ENCODE data around the gene PIK3R4.

The PIK3R4 gene

DNA sequence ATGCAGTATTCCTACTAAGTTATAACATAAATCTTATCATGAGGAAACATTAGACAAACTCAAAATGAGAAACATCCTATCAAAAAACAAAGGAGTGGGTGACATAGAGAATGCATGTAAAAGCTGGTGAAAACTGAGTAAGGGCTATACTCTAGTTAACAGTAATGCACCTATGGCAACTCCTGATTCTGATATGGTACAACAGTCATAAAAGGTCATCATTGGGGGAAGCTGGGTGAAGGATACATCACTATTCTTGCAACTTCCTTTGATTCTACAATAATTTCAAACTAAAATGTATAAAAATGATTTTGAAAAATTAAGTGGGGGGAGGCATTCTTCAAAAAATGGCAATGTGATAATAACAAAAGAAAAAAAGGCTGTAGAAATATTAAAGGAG lies 6.8 kb downstream of the PIK3R4 start:
- DNase-seq = no peak

- no peak for DNase-seq
Measured at GRCh38 chr3:130738241-130738640, 8.4 kb downstream of the PIK3R4 start.

DNA sequence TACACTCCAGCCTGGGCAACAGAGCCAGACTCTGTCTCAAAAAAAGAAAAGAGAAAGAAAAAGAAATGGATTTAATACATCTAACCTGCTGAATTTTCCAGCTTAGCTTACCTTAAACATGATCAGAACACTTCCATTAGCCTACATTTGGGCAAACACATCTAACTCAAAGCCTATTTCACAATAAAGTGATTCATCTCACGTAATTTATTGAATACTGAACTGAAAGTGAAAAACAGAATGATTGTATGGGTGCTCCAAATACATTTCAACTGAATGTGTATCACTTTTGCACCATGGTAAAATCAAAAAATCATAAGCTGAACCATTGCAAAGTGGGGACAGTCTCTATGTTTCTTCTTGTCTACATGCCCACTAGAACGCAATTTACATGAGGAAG lies 9.0 kb downstream of the PIK3R4 start:
- DNase-seq = no peak

DNA sequence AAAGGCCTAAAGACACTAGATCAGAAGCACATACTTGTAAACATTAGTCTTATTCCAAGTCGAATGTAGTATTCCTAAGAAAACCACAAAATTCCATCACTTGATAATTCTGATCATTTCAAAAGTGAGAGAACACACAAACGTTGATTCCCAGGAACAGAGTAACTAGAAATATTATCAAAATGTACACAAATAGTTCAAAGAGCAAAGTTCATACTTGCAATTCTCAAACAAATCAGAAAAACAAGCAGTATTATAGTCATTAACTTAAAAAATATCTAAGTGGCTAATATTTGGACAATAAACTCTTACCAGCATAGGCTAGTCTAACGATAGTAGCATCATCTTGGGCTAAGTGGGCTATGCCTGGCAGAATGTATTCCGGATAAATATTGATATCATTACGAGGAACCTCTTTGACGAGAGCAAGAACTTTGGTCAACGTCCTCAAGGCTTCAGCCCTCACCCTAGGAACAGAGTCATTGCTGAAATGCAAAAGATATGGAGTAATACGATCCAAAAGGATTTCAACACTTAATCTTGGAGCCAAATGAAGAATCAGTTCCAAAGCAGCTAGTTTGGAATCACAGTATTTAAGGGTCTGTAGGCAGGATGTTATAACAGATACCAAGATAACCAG lies 13.3 kb downstream of the PIK3R4 start:
- DNase-seq = no peak

- DNase-seq = no peak
Measured at GRCh38 chr3:130732501-130732900, 14.1 kb downstream of the PIK3R4 start.

- DNase-seq = no peak
Measured at GRCh38 chr3:130731817-130732216, 14.8 kb downstream of the PIK3R4 start.

DNA sequence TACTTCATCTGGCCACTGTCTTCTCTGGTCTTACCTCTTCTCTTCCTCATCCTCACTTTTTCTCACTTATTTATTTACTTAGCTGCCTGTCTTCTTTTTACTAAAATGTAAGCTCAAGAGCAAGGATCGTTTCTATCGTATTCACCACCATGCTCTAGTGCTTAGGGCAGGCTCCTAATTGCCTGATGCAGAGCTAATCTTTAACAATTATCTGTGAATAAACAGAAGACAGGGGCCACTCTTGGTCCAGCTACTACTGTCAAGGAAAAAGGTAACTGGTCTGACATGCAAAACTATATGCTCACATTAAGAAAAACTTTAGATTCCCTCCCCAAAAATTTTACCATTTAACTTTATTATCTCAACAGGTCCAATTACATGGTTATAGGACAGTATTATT lies 17.5 kb downstream of the PIK3R4 start:
- DNase-seq = no peak

- DNase-seq = no peak
Measured at GRCh38 chr3:130728037-130728436, 18.6 kb downstream of the PIK3R4 start.

- no peak for DNase-seq
Measured at GRCh38 chr3:130725746-130726145, 20.9 kb downstream of the PIK3R4 start.

DNA sequence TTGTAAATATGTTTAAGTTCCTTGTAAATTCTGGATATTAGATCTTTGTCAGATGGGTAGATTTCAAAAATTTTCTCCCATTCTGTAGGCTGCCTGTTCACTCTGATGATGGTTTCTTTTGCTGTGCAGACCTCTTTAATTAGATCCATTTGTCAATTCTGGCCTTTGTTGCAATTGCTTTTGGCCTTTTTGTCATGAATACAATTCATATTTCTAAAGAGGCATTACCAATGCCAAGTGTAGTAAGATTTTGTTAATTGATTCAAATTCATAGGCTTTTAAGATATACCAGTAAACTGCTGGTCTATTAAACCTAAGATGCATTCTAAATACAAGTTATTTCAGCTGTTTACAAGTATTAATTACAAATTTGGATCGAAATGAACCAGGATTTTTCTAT lies 31.0 kb downstream of the PIK3R4 start:
- DNase-seq = no peak

- DNase-seq = no peak
Measured at GRCh38 chr3:130712718-130713423, 33.8 kb downstream of the PIK3R4 start.

- no peak for DNase-seq
Measured at GRCh38 chr3:130711565-130712324, 34.9 kb downstream of the PIK3R4 start.

- no peak for DNase-seq
Measured at GRCh38 chr3:130709671-130710070, 37.0 kb downstream of the PIK3R4 start.

DNA sequence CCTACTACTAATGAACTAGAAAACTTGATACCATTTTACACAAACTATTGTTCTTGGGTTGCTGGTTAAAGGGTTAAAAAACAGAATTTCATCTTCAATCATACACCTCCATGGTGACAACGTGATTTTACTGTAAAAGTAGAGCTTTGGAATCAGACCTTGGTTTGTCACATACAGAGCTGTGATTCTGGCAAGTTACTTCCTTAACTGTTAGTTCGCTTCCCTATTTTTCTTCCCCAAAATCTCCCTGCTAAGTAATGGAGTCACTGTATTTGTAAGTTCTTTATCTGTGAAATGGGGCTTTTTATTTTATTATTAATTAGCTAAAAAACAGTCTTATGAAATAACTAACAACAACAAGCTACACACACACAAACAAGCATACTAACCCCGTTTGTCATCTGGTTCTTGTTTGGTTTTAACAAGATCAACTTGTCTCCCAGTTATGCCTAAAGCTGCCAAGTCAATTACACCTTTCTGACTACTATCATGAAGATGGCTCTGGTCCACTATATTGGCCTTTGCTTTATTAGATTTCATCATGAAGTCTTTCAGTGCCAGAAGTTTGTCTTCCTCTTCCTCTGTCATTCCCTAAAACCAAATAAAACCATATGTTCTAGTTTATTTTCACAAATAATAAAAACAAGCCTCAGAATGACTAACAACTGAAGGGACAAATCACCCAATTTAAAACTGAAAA lies 38.6 kb downstream of the PIK3R4 start:
- DNase-seq = no peak

DNA sequence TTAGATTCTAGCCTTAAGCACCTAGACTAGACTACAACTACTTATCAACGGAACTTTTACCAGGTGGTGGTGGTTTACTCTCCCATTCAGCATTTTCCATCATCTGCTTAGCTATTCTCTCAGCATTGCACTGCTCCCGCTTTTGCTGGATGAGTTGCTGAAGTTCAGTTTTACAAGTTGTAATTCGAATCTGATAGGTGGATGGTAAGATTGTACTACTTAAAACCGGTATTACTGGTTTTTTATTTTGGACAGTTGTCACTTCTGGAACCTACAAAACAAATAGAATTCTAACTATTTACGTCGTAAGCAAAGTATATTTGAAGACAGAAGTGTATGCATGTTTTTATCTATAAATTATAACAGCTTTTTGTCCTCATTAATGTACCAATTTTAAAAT lies 41.1 kb downstream of the PIK3R4 start:
- DNase-seq = no peak

GRCh38 chr3:130702985-130703384 lies 43.6 kb downstream of the PIK3R4 start:
- no peak for DNase-seq

DNA sequence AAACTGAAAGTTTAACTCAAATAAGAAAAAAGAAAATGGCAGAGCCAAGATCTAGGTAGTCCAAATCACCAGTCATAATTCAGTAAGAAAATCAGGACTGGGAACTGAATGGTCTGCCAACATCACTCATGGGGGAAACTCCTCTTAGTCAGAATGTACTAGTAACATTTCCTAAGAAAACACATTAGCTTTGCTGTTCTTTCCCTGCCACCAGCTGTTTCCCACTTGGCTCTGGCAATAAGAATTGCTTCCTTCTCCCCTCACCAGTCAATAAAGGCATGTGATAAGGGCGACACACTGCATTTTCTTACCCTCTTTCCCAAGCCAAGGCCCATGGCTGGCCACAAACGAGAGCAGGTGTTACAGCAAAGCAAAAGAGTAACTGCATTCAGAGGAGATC lies 46.1 kb downstream of the PIK3R4 start:
- DNase-seq = no peak

- no peak for DNase-seq
Measured at GRCh38 chr3:130699765-130700164, 46.9 kb downstream of the PIK3R4 start.

DNA sequence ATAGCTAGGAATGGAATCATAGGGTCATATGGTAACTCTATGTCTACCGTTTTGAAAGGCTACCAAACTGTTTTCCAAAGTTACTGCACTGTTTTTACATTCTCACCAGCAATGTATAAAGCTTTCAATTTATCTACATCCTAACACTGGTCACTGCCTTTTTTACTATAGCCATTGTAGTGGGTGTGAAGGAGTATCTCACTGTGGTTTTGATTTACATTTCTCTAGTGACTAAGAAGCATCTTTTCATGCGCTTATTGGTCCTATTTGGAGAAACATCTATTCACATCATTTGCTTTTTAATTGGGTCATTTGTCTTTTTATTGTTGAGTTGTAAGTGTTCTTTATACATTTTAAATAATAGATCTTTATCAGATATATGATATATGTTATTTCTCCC lies 53.3 kb downstream of the PIK3R4 start:
- DNase-seq = no peak

GRCh38 chr3:130692455-130692854 lies 54.2 kb downstream of the PIK3R4 start:
- DNase-seq = no peak

DNA sequence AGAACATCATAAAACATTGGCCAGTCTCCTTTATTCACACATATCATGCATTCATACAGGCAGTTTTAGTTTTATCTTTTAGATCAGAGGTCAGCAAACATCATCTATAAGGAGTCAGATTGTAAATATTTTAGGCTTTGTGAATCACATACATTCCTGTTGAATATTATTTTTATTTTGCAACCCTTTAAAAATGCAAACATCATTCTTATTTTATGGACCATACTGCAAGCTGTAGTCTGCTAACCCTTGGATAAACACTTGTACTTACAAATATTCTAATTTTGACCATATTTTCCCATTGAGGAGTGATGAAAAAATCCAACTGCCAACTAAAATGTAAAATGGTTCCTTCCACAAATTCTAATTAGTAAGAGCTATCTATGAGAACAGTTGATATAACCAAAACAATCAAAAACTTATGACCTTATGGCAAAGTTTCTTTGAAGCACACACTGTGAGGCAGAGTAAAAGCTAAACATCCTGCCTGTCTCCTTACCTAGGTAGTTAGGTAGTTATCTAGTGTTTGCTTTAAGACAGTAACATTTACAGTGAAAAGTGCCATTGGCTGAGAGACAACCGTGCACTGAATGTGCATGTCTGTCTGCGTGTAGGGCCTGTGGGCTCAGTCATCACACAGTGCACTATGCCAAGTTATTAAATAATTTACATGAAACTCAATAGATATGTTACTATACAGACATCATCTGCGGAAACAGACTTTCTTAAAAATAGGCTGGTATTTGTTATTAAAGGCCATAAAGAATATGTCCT lies 57.7 kb downstream of the PIK3R4 start:
- no peak for DNase-seq

GRCh38 chr3:130688015-130688688 lies 58.5 kb downstream of the PIK3R4 start:
- DNase-seq = no peak
